ENCODE data around the gene BUD13. TPM values are rescaled to one million over a fixed set of nuclear protein-coding genes. Genes with fewer than 3 reads are reported as not detected.

BUD13 gene
- polyA plus RNA-seq, 1 donor from 2014 or later, result 19.1 TPM

- H3K9me3 ChIP-seq (ENCODE audit: low read length), result no peaks in the 10 kb centered on the region
- H3K36me3 ChIP-seq (ENCODE audit: insufficient read depth, low read length), result no peaks in the 10 kb centered on the region
- H3F3A ChIP-seq (ENCODE audit: insufficient read depth, low read length, poor library complexity, severe bottlenecking), result no peaks in the 10 kb centered on the region
- no peaks in the 10 kb centered on the region for H3K27me3 ChIP-seq (ENCODE audit: insufficient read depth, low read depth, low read length)
- H3K9me2 ChIP-seq (ENCODE audit: insufficient read depth, low read length), result no peaks in the 10 kb centered on the region
- H3K4me3 ChIP-seq (ENCODE audit: low read length), result no peak overlapping the region
- H4K20me1 ChIP-seq (ENCODE audit: insufficient read depth), result no peaks in the 10 kb centered on the region
- H3K9ac ChIP-seq (ENCODE audit: low read length), result no peak overlapping the region
- TF ChIP-seq EP300 (conservative IDR thresholded peaks at IDR 0.05; ENCODE audit: poor library complexity, severe bottlenecking), result no peak
- no peak for TF ChIP-seq CTCF (IDR thresholded peaks at IDR 0.05; ENCODE audit: poor library complexity, severe bottlenecking)
- TF ChIP-seq RAD21 (conservative IDR thresholded peaks at IDR 0.05), result no peak
- no peak for TF ChIP-seq MXI1 (conservative IDR thresholded peaks at IDR 0.05; ENCODE audit: poor library complexity, severe bottlenecking)
- TF ChIP-seq TAF1 (IDR thresholded peaks at IDR 0.05; ENCODE audit: low read depth), result no peak
- no peak for TF ChIP-seq EZH2 (IDR thresholded peaks at IDR 0.05; ENCODE audit: borderline replicate concordance, insufficient read depth, low read length, poor library complexity, severe bottlenecking)
- no peak for TF ChIP-seq SMC3 (conservative IDR thresholded peaks at IDR 0.05; ENCODE audit: poor library complexity)
- no peak for TF ChIP-seq REST (IDR thresholded peaks at IDR 0.05; ENCODE audit: borderline replicate concordance)
- no peak for TF ChIP-seq POLR2AphosphoS5 (IDR thresholded peaks at IDR 0.05)
- H3K4me2 ChIP-seq (ENCODE audit: low read length), result no peak overlapping the region
- H2AFZ ChIP-seq (ENCODE audit: low read depth, low read length), result no peak overlapping the region
- H3K27ac ChIP-seq (ENCODE audit: low read length), result no peak overlapping the region
- H3K79me2 ChIP-seq (replicated peaks; ENCODE audit: insufficient read depth, low read length), result no peaks in the 10 kb centered on the region
These were observed 32.0 kb downstream of the BUD13 start for GRCh38 chr11:116740741-116741140.

GRCh38 chr11:116738975-116739374, 33.8 kb downstream of the BUD13 start:
- no peaks in the 10 kb centered on the region for H3K79me2 ChIP-seq (replicated peaks; ENCODE audit: insufficient read depth, low read length)
- H3K9me3 ChIP-seq (ENCODE audit: low read length), result no peaks in the 10 kb centered on the region
- H3K4me3 ChIP-seq (ENCODE audit: low read length), result no peak overlapping the region
- H3K9me2 ChIP-seq (ENCODE audit: insufficient read depth, low read length), result no peaks in the 10 kb centered on the region
- no peak overlapping the region for H3K27ac ChIP-seq (ENCODE audit: low read length)
- no peaks in the 10 kb centered on the region for H3F3A ChIP-seq (ENCODE audit: insufficient read depth, low read length, poor library complexity, severe bottlenecking)
- no peak for TF ChIP-seq MXI1 (conservative IDR thresholded peaks at IDR 0.05; ENCODE audit: poor library complexity, severe bottlenecking)
- no peak for TF ChIP-seq EP300 (conservative IDR thresholded peaks at IDR 0.05; ENCODE audit: poor library complexity, severe bottlenecking)
- no peak for TF ChIP-seq REST (IDR thresholded peaks at IDR 0.05; ENCODE audit: borderline replicate concordance)
- no peak for TF ChIP-seq CTCF (IDR thresholded peaks at IDR 0.05; ENCODE audit: poor library complexity, severe bottlenecking)
- no peak for TF ChIP-seq RAD21 (conservative IDR thresholded peaks at IDR 0.05)
- TF ChIP-seq EZH2 (IDR thresholded peaks at IDR 0.05; ENCODE audit: borderline replicate concordance, insufficient read depth, low read length, poor library complexity, severe bottlenecking), result no peak
- no peak for TF ChIP-seq SMC3 (conservative IDR thresholded peaks at IDR 0.05; ENCODE audit: poor library complexity)
- TF ChIP-seq POLR2AphosphoS5 (IDR thresholded peaks at IDR 0.05), result no peak
- TF ChIP-seq TAF1 (IDR thresholded peaks at IDR 0.05; ENCODE audit: low read depth), result no peak
- no peak overlapping the region for H2AFZ ChIP-seq (ENCODE audit: low read depth, low read length)
- no peaks in the 10 kb centered on the region for H3K36me3 ChIP-seq (ENCODE audit: insufficient read depth, low read length)
- no peaks in the 10 kb centered on the region for H3K27me3 ChIP-seq (ENCODE audit: insufficient read depth, low read depth, low read length)
- no peaks in the 10 kb centered on the region for H4K20me1 ChIP-seq (ENCODE audit: insufficient read depth)
- H3K4me2 ChIP-seq (ENCODE audit: low read length), result no peak overlapping the region
- H3K9ac ChIP-seq (ENCODE audit: low read length), result no peak overlapping the region
